Activated CD4-positive, alpha-beta T cell treated with anti-CD3 and anti-CD28 coated beads for 48 hours (primary cell): ENCODE results near the gene LRCOL1.

Source experiments
- DNase-seq: peaks from one replicate; pipeline ENCODE4 v3.0.0-alpha.2; 2020

LRCOL1 gene

GRCh38 chr12:132581348-132582057 is 28.9 kb downstream of the LRCOL1 start:
- no peak for DNase-seq

- no peak for DNase-seq
These were observed 29.6 kb downstream of the LRCOL1 start for GRCh38 chr12:132580701-132581292.

- no peak for DNase-seq
These were observed 30.6 kb downstream of the LRCOL1 start for GRCh38 chr12:132579744-132580143.

- DNase-seq = no peak
These were observed 31.6 kb downstream of the LRCOL1 start for GRCh38 chr12:132578826-132579225.

- DNase-seq = no peak
These were observed 32.3 kb downstream of the LRCOL1 start for GRCh38 chr12:132578118-132578517.

- no peak for DNase-seq
These were observed 33.0 kb downstream of the LRCOL1 start for GRCh38 chr12:132577191-132577920.

- no peak for DNase-seq
These were observed 33.7 kb downstream of the LRCOL1 start for GRCh38 chr12:132576701-132577100.

- no peak for DNase-seq
These were observed 34.7 kb downstream of the LRCOL1 start for GRCh38 chr12:132575661-132576060.

GRCh38 chr12:132574271-132574996 is 35.9 kb downstream of the LRCOL1 start:
- no peak for DNase-seq

- DNase-seq = no peak
These were observed 37.3 kb downstream of the LRCOL1 start for GRCh38 chr12:132572801-132573760.

- no peak for DNase-seq
These were observed 38.3 kb downstream of the LRCOL1 start for GRCh38 chr12:132572106-132572505.

- no peak for DNase-seq
These were observed 38.8 kb downstream of the LRCOL1 start for GRCh38 chr12:132571598-132571997.

- no peak for DNase-seq
These were observed 39.3 kb downstream of the LRCOL1 start for GRCh38 chr12:132571051-132571450.

GRCh38 chr12:132570635-132571034 is 39.7 kb downstream of the LRCOL1 start:
- DNase-seq = no peak

GRCh38 chr12:132569856-132570480 is 40.4 kb downstream of the LRCOL1 start:
- DNase-seq = no peak

- no peak for DNase-seq
These were observed 41.4 kb downstream of the LRCOL1 start for GRCh38 chr12:132568826-132569480.

GRCh38 chr12:132568301-132568700 is 42.1 kb downstream of the LRCOL1 start:
- DNase-seq = no peak

GRCh38 chr12:132566516-132567131 is 43.8 kb downstream of the LRCOL1 start:
- DNase-seq = no peak

- DNase-seq = no peak
These were observed 45.0 kb downstream of the LRCOL1 start for GRCh38 chr12:132565365-132565764.

- DNase-seq = no peak
These were observed 46.5 kb downstream of the LRCOL1 start for GRCh38 chr12:132563911-132564310.
